Osteoblast (primary cell): ENCODE results near the gene CFAP410. TPM values are rescaled to one million over a fixed set of nuclear protein-coding genes. Genes with fewer than 3 reads are reported as not detected.
A peak's percentile ranks its signal among the peaks of the same experiment; 100 is the strongest.

Experiments
- DNase-seq: peaks from one replicate; pipeline ENCODE4 v3.0.0; 2011; ENCODE audit warnings: low spot score, mixed read lengths; ENCODE audit not compliant: insufficient read length; ENCODE audit errors: missing footprints
- H2AFZ ChIP-seq: 2 replicates; pipeline ENCODE4 v1.6.0; 2011; ENCODE audit warnings: mild to moderate bottlenecking, low read length
- H3K27ac ChIP-seq: 2 replicates; pipeline ENCODE4 v1.5.1; 2011; ENCODE audit warnings: mild to moderate bottlenecking, low read depth, low read length, moderate library complexity
- H3K27me3 ChIP-seq: 2 replicates; pipeline ENCODE4 v1.6.0; 2012; ENCODE audit warnings: mild to moderate bottlenecking, control low read depth, inconsistent platforms, low read length, moderate library complexity; ENCODE audit not compliant: insufficient read depth
- H3K36me3 ChIP-seq: 2 replicates; pipeline ENCODE4 v1.5.1; 2011; ENCODE audit warnings: mild to moderate bottlenecking, low read length, control low read depth, moderate library complexity; ENCODE audit not compliant: insufficient read depth
- H3K4me1 ChIP-seq: 2 replicates; pipeline ENCODE4 v1.5.1; 2011; ENCODE audit warnings: mild to moderate bottlenecking, low read length, control low read depth, moderate library complexity; ENCODE audit not compliant: insufficient read depth
- H3K4me2 ChIP-seq: 2 replicates; pipeline ENCODE4 v1.6.0; 2011; ENCODE audit warnings: mild to moderate bottlenecking, low read length; ENCODE audit not compliant: insufficient read depth
- H3K4me3 ChIP-seq: fragments of 200-600 bp; sonication (generic); 3 replicates; pipeline ENCODE4 v1.5.1; 2012; ENCODE audit warnings: mild to moderate bottlenecking, low read length, inconsistent platforms; ENCODE audit not compliant: insufficient read depth
- H3K79me2 ChIP-seq: 2 replicates; pipeline ENCODE4 v1.6.0; 2012; ENCODE audit warnings: mild to moderate bottlenecking, low read length, control low read depth, inconsistent platforms; ENCODE audit not compliant: insufficient read depth
- H3K9me3 ChIP-seq: 2 replicates; pipeline ENCODE4 v1.5.1; 2011; ENCODE audit warnings: low read depth, low read length, control low read depth
- H4K20me1 ChIP-seq: 2 replicates; pipeline ENCODE4 v1.6.0; 2012; ENCODE audit warnings: mild to moderate bottlenecking, low read length, control low read depth; ENCODE audit not compliant: insufficient read depth
- total RNA-seq: library from RNA; depleted of rRNA; stranded (reverse); fragments of >200 nt; gene quantifications from 2 replicates; pipeline ENCODE4 v1.2.3, GENCODE V29; 2012
- TF ChIP-seq, protein P1 (sequence below): IDR thresholded peaks from 2 replicates; pipeline ENCODE4 v1.5.1; 2011; ENCODE audit warnings: mild to moderate bottlenecking, low read depth, low read length, moderate library complexity; ENCODE audit errors: extremely low read depth

The CFAP410 gene
- total RNA-seq, 1 donor: 14.5 TPM

DNA sequence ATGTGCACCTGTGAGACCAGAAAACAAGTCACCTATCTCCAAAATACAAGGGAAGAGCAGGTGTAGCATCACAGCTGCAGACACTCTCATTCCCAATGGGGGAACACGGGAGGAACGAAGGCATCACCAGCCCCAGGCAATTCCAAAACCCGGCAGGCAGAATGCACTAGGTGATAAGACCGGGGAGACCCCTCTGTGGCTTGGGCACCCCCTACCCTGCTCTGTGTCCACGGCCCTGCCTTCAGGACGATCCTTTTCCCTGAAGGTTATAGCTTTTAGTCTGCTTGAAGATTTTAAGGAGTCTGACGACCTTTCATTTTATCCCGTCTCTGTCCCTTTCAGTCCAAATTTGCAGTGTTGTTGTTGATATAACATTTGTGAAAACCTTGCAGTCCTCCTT, 33.4 kb upstream of the CFAP410 start:
- DNase-seq: peak; percentile 11
- H4K20me1 ChIP-seq: no peaks in the 10 kb centered on the region
- no peaks in the 10 kb centered on the region for H3K9me3 ChIP-seq
- no peak overlapping the region for H3K27ac ChIP-seq
- H3K36me3 ChIP-seq: no peaks in the 10 kb centered on the region
- no peaks in the 10 kb centered on the region for H3K79me2 ChIP-seq
- peaks cover 2% of the 10 kb centered on the region for H3K27me3 ChIP-seq
- no peaks in the 10 kb centered on the region for H3K4me1 ChIP-seq
- H2AFZ ChIP-seq: no peak overlapping the region
- no peak overlapping the region for H3K4me2 ChIP-seq
- TF ChIP-seq, protein P1, sequence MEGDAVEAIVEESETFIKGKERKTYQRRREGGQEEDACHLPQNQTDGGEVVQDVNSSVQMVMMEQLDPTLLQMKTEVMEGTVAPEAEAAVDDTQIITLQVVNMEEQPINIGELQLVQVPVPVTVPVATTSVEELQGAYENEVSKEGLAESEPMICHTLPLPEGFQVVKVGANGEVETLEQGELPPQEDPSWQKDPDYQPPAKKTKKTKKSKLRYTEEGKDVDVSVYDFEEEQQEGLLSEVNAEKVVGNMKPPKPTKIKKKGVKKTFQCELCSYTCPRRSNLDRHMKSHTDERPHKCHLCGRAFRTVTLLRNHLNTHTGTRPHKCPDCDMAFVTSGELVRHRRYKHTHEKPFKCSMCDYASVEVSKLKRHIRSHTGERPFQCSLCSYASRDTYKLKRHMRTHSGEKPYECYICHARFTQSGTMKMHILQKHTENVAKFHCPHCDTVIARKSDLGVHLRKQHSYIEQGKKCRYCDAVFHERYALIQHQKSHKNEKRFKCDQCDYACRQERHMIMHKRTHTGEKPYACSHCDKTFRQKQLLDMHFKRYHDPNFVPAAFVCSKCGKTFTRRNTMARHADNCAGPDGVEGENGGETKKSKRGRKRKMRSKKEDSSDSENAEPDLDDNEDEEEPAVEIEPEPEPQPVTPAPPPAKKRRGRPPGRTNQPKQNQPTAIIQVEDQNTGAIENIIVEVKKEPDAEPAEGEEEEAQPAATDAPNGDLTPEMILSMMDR: no peak
- H3K4me3 ChIP-seq: no peak overlapping the region

DNA sequence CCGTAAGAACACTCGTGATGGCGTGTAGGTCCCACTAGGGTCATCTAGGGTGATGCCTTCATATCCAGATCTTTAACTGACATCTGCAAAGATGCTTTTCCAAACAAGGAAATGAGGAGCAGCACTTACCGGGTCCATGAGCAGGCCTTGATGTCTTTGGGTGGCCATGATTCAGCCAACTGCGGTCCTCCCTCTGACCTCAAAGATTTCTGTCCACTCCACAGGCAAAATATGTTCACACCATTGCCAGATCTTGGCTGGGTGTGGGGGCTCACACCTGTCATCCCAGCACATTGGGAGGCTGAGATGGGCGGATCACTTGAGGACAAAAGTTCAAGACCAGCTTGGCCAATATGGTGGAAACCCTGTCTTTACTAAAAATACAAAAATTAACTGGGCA, 32.4 kb upstream of the CFAP410 start:
- no peak overlapping the region for H3K4me3 ChIP-seq
- H3K4me2 ChIP-seq: no peak overlapping the region
- no peak overlapping the region for H2AFZ ChIP-seq
- H3K27me3 ChIP-seq: peaks cover 2% of the 10 kb centered on the region
- no peaks in the 10 kb centered on the region for H3K9me3 ChIP-seq
- TF ChIP-seq, protein P1: no peak
- no peaks in the 10 kb centered on the region for H3K4me1 ChIP-seq
- no peaks in the 10 kb centered on the region for H3K36me3 ChIP-seq
- H3K27ac ChIP-seq: no peak overlapping the region
- no peak for DNase-seq
- H4K20me1 ChIP-seq: no peaks in the 10 kb centered on the region
- no peaks in the 10 kb centered on the region for H3K79me2 ChIP-seq

DNA sequence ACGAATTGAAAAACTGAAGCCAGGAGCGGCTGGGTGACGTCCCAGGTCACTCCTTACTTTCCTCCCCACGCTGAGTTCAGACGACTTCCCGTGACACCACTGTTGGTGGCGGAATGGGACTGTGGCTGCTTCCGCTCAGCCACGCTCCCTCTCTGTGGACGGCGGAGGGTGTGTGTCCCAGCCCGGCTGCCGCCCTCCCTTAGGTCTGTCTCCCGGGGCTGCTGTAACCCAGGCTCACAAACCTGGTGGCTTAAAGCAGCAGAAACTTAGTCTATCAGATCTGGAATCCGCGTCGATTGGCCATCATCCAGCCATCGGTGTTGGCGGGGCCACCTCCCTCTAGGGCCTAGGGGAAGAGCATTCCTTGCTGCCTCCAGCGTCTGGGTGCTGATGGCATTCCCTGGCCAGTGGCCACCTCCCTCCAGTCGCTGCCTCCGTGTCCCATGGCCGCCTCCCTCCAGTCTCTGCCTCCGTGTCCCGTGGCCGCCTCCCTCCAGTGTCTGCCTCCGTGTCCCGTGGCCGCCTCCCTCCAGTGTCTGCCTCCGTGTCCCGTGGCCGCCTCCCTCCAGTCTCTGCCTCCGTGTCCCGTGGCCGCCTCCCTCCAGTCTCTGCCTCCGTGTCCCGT, 31.7 kb upstream of the CFAP410 start:
- no peak overlapping the region for H3K27ac ChIP-seq
- TF ChIP-seq, protein P1: no peak
- peaks cover 2% of the 10 kb centered on the region for H3K27me3 ChIP-seq
- H3K79me2 ChIP-seq: no peaks in the 10 kb centered on the region
- H4K20me1 ChIP-seq: no peaks in the 10 kb centered on the region
- H3K4me2 ChIP-seq: no peak overlapping the region
- no peak overlapping the region for H2AFZ ChIP-seq
- no peak overlapping the region for H3K4me3 ChIP-seq
- DNase-seq: peak; percentile 68
- no peaks in the 10 kb centered on the region for H3K4me1 ChIP-seq
- no peaks in the 10 kb centered on the region for H3K36me3 ChIP-seq
- H3K9me3 ChIP-seq: no peaks in the 10 kb centered on the region

DNA sequence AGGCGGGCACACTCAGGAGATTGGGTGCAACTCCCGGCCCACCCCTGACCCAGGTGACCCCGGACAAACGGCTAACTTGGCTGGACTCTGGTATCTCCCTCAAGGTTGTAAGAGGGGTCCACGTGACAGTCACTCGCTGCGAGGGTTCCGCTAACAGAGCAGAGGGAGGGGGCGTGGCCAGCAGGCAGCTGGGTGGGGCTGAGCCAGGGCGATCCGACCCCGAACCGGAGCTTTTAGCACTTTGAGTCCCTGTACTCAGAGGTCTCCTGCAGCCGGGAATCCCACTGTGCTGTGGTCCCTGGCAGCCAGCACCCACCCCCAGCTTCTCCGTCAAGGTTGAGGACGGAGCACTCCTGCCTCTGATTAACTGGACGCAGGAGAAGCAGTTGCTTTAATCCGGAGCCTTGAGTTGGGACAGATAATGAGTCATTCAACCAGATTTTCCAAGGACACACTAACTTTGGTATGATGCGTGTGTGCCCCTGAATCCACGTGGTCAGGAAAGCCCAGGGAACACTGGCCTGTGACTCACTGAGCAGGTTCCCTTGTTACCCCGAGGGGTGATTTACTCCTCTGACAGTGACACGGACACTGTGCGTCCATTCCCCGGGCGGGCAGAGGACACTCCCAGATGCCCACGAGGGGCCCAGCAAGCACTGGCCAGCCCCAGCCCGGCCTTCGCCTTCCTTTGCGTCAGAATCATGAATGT, 31.0 kb upstream of the CFAP410 start:
- DNase-seq: peak; percentile 94
- no peaks in the 10 kb centered on the region for H3K4me1 ChIP-seq
- H3K4me2 ChIP-seq: no peak overlapping the region
- no peak overlapping the region for H3K4me3 ChIP-seq
- H4K20me1 ChIP-seq: no peaks in the 10 kb centered on the region
- H3K9me3 ChIP-seq: no peaks in the 10 kb centered on the region
- H3K27me3 ChIP-seq: no peaks in the 10 kb centered on the region
- H3K27ac ChIP-seq: no peak overlapping the region
- H3K36me3 ChIP-seq: no peaks in the 10 kb centered on the region
- H3K79me2 ChIP-seq: no peaks in the 10 kb centered on the region
- no peak overlapping the region for H2AFZ ChIP-seq
- TF ChIP-seq, protein P1: no peak
